ENCODE data around the gene PKD2. TPM values are rescaled to one million over a fixed set of nuclear protein-coding genes. Genes with fewer than 3 reads are reported as not detected.

The PKD2 gene
- total RNA-seq, 1 donor from 2014 or later = 25.1 TPM

DNA sequence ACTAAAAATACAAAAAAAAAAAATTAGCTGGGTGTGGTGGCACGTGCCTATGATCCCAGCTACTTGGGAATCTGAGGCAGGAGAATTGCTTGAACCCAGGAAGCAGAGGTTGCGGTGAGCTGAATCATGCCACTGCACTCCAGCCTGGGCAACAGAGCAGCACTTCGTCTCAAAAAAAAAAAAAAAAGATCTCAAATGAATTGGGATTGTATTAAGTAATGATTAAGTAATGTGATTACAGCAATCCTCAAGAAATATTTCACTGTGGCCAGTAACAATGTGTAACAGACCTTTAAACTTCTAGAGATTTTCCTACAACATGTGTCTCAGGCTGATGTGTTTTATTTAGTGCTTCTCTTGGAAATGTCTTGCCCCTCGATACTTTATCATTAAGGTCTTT lies 46.8 kb downstream of the PKD2 start:
- intact Hi-C loops (cut with DNase I) = loop anchor here (5.0 kb wide), 1 partner anchor 158 kb away; no protein-coding TSS in a partner anchor
- DNase-seq (ENCODE audit: low spot score) = no peak

- intact Hi-C loops (cut with DNase I) = loop anchor here (5.0 kb wide), 1 partner anchor 157 kb away; no protein-coding TSS in a partner anchor
- no peak for DNase-seq (ENCODE audit: low spot score)
These were observed 47.5 kb downstream of the PKD2 start for GRCh38 chr4:88054901-88055300.

DNA sequence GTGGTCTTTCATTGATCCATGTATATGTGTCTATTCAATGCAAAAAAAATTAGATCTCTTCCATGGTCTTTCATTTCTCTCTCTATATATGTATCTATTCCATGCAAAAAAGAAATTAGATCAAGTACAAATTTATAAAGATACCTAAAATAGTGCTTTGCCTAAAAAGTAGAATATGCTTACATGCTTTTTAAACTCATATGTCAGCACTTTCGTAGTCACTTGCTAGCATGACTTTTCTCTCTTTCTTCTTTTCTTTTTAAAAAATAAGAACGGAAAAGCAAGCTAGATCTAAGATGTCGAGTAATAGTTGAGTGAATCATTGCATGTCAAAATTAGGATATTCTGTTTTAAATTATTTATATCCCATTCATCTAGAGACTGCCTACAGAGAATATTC lies 50.9 kb downstream of the PKD2 start:
- DNase-seq (ENCODE audit: low spot score) = no peak
- intact Hi-C loops (cut with DNase I) = no loop called here

DNA sequence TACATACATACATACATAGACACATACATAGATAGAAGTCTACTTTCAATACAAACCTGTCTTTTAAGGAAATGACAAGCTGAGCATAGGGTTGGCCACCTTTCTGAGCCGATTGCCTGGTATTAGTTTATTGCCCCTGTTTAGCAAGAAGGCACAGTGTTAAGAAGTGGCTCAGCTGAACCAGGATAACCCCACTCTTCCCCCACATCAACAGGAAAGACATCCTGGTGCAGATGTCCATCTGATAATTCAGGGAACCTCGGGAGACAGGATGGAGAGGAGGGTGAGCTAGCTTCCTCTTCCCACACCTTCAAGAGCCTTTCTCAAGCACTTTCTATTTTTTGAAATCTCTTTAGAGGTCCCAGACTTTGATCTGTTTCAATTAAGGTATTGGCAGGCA lies 52.3 kb downstream of the PKD2 start:
- intact Hi-C loops (cut with DNase I) = no loop called here

GRCh38 chr4:88060431-88060830 lies 53.0 kb downstream of the PKD2 start:
- DNase-seq (ENCODE audit: low spot score) = no peak
- intact Hi-C loops (cut with DNase I) = no loop called here

More for the DNA sequence above, 52.3 kb downstream of the PKD2 start:
- DNase-seq (ENCODE audit: low spot score) = no peak

GRCh38 chr4:88062311-88062710 lies 54.9 kb downstream of the PKD2 start:
- intact Hi-C loops (cut with DNase I) = no loop called here
- DNase-seq (ENCODE audit: low spot score) = no peak

DNA sequence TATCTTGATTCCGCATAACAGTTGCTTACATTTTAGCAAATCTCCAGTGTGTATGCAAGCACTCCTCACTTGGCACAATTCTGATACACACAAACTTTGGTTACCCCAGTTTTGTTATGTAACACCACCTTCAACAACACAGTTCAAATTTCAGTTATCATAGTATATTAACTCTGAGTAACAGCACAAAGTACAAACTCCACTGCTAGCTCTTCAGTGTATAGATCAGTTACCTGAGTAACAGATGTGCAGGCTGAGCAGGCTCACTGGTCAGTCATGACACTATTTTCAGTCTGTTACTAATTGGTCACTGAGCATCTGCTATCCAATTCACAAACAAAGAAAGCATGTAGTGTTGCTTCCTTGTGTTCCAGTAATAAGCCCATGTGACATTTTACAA lies 55.4 kb downstream of the PKD2 start:
- DNase-seq (ENCODE audit: low spot score) = no peak
- intact Hi-C loops (cut with DNase I) = no loop called here

DNA sequence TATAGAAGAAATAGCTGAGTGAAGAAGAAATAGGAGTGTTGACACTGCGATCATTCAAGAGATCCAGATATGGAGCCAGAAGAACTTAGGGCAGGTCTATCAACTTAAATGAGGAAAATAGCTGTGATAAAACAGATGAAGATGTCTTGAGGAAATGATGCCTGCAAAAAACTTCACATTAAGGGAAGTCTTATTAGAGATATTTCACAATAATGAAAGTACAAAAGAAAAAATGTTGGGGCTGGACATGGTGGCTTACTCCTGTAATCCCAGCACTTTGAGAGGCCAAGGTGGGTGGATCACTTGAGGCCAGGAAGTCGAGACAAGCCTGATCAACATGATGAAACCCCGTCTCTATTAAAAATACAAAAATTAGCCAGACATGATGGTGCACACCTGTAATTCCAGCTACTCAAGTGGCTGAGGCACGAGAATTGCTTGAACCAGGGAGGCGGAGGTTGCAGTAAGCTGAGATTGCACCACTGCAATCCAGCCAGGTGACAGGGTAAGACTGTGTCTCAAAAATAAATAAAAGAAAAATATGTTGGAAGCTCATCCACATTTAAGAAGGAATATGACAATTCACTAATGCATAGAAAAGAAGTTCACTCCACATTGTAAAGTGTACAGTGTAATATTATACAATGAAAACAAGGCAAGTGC lies 56.3 kb downstream of the PKD2 start:
- no peak for DNase-seq (ENCODE audit: low spot score)
- intact Hi-C loops (cut with DNase I) = no loop called here

DNA sequence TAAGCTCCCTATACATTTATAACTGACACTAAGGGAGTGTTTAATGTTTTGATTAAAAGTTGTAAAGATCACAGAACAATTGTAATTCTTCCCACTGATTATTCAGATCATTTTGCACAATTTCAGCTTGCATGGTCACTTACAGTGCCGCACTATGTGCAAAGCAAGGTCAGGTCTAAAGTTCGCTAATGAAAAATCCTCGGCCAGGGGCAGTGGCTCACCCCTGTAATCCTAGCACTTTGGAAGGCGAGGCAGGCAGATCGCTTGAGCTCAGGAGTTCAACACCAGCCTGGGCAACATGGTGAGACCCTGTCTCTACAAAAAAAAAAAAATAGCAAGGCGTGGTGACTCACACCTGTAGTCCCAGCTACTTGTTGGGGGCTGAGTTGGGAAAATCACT lies 57.0 kb downstream of the PKD2 start:
- DNase-seq (ENCODE audit: low spot score) = no peak
- intact Hi-C loops (cut with DNase I) = no loop called here

DNA sequence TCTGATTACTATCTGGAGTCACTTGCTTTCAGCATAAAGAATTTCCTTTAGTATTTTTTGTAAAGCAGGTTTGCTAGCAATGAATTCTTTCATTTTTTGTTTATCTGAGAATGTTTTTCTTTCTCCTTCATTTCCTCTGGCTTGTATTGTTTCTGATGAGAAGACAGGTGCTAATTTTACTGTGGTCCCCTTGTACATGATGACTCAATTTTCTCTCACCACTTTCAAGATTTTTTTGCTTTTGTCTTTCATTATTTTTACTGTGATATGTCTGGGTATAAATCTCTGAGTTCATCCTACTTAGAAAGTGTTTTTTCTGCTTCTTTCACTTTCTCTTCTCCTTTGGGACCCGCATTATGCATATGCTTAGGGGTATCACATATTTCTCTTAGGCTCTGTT lies 62.6 kb downstream of the PKD2 start:
- no peak for DNase-seq (ENCODE audit: low spot score)
- intact Hi-C loops (cut with DNase I) = no loop called here

GRCh38 chr4:88075336-88075735 lies 67.9 kb downstream of the PKD2 start:
- intact Hi-C loops (cut with DNase I) = no loop called here
- DNase-seq (ENCODE audit: low spot score) = no peak

- no peak for DNase-seq (ENCODE audit: low spot score)
- intact Hi-C loops (cut with DNase I) = no loop called here
These were observed 70.6 kb downstream of the PKD2 start for GRCh38 chr4:88077911-88078524.

DNA sequence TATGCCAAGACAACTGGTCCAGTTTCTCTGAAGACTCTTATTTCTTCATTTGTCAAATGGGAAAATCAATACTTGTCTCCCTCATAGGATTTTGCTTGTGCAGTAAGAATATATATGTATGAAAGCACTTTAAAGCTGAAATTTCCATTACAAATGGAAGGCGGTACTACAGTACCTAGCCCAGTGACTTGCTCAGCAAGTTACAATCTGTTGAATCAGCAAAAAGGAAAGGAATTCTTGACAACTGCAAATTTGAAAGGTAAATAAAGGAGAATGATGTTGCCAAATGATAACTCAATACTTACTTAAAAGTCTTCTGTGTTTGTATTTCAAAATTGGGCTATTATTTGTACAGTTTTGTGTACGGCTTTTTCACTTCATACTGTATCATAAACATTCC lies 71.1 kb downstream of the PKD2 start:
- DNase-seq (ENCODE audit: low spot score) = no peak

GRCh38 chr4:88080626-88081025 lies 73.2 kb downstream of the PKD2 start:
- intact Hi-C loops (cut with DNase I) = no loop called here
- DNase-seq (ENCODE audit: low spot score) = no peak

More for the DNA sequence above, 71.1 kb downstream of the PKD2 start:
- intact Hi-C loops (cut with DNase I) = no loop called here

GRCh38 chr4:88087004-88087403 lies 79.6 kb downstream of the PKD2 start:
- intact Hi-C loops (cut with DNase I) = no loop called here
- no peak for DNase-seq (ENCODE audit: low spot score)

DNA sequence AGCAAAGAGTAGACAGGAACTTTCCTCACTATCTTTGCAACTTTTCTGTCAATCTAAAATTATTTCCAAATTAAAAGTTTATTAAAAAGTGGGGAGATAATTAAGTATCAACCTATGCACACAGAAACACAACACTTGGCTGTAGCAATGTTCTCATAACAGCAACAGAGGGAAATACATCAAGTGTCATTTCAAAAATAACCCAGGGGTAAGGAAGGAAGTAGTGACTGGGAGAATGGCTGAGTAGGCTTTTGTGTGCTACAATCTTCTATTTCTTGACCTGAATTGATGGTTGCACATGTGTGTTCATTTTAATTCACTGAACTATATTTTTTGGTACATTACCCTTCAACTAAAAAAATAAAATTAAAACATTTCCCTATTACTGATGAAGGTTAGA lies 83.5 kb downstream of the PKD2 start:
- intact Hi-C loops (cut with DNase I) = no loop called here
- no peak for DNase-seq (ENCODE audit: low spot score)

GRCh38 chr4:88091378-88091777 lies 83.9 kb downstream of the PKD2 start:
- no peak for DNase-seq (ENCODE audit: low spot score)
- intact Hi-C loops (cut with DNase I) = no loop called here

- intact Hi-C loops (cut with DNase I) = no loop called here
These were observed 86.4 kb downstream of the PKD2 start for GRCh38 chr4:88093874-88094273.

GRCh38 chr4:88097301-88097700 lies 89.9 kb downstream of the PKD2 start:
- DNase-seq (ENCODE audit: low spot score) = no peak
- intact Hi-C loops (cut with DNase I) = no loop called here

More at GRCh38 chr4:88093874-88094273, 86.4 kb downstream of the PKD2 start:
- DNase-seq (ENCODE audit: low spot score) = no peak

DNA sequence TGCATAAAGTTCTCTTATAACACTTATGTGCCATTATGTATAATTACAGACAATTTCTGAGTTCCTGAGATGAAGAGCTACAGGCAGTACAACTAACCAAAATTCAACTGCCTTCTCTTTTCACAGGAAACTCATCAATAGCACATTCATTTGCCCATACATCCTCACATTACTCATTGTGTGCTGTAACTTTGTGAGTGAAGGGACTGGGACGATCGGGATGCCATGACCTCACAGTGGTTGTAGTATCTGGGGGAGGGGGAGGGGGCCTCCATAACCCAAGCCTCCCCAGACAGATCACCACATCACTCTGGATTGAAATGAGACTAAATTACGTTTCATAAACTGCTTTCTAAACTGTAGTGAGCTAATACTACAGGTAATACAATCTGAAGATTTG lies 90.3 kb downstream of the PKD2 start:
- DNase-seq (ENCODE audit: low spot score) = no peak
- intact Hi-C loops (cut with DNase I) = no loop called here

- DNase-seq (ENCODE audit: low spot score) = no peak
- intact Hi-C loops (cut with DNase I) = no loop called here
These were observed 91.7 kb downstream of the PKD2 start for GRCh38 chr4:88098993-88099752.
